Endothelial cell of umbilical vein (primary cell): ENCODE measurements around the gene EIF3D. TPM values are rescaled to one million over a fixed set of nuclear protein-coding genes. Genes with fewer than 3 reads are reported as not detected.

Source experiments
- BruUV-seq: library from RNA; stranded (reverse); fragments of 400-500 nt; replicated peaks from 2 replicates; lab custom pipeline; 2021; lab: Mats Ljungman, UMichigan
- CTCF ChIA-PET: fragments of 300-600, 350-600 bp; sonication (Branson Sonifier 250); formaldehyde crosslinking; loops from one replicate; lab custom pipeline; 2021; ENCODE audit warnings: antibody characterized with exemption, inconsistent platforms; lab: Charles Lee
- POLR2A ChIA-PET: fragments of 300-600, 350-600 bp; sonication (Branson Sonifier 250); formaldehyde crosslinking; loops from one replicate; lab custom pipeline; 2021; ENCODE audit warnings: antibody characterized with exemption, inconsistent platforms; lab: Charles Lee
- DNase-seq: peaks from one replicate; pipeline ENCODE4 v3.0.0-alpha.2; 2011; ENCODE audit warnings: low read depth, low spot score
- FAIRE-seq: peaks from 2 replicates; lab custom pipeline; 2011; peaks lifted over from hg19 to GRCh38; lab: Jason Lieb, UNC
- H2AFZ ChIP-seq: 2 replicates; pipeline ENCODE4 v1.6.0; 2012; ENCODE audit warnings: low read depth, low read length, control low read depth, inconsistent platforms
- H3K27ac ChIP-seq: 2 replicates; pipeline ENCODE4 v1.5.1; 2011; ENCODE audit warnings: low read depth, mild to moderate bottlenecking, control low read depth, low read length, moderate library complexity; ENCODE audit not compliant: insufficient read depth
- H3K27me3 ChIP-seq, 2 experiments: 2 replicates each; pipeline versions ENCODE4 v1.6.0 to v1.6.1; 2011; ENCODE audit warnings: low read length in 2 of 2, mixed read lengths in 1 of 2; ENCODE audit not compliant: control insufficient read depth in 2 of 2, insufficient read depth in 2 of 2
- H3K36me3 ChIP-seq, 2 experiments: 2 replicates in 1 of 2; 3 replicates in 1 of 2; pipeline ENCODE4 v1.5.1; 2011; ENCODE audit warnings: low read length in 2 of 2, mild to moderate bottlenecking in 1 of 2, moderate library complexity in 1 of 2; ENCODE audit not compliant: control insufficient read depth in 2 of 2, insufficient read depth in 2 of 2; ENCODE audit errors: extremely low read depth in 1 of 2
- H3K4me1 ChIP-seq: 3 replicates; pipeline ENCODE4 v1.5.1; 2011; ENCODE audit warnings: mild to moderate bottlenecking, low read length; ENCODE audit not compliant: control insufficient read depth, insufficient read depth; ENCODE audit errors: extremely low read depth
- H3K4me2 ChIP-seq: 2 replicates; pipeline ENCODE4 v1.6.1; 2011; ENCODE audit warnings: low read length, control low read depth, mixed read lengths; ENCODE audit not compliant: insufficient read depth
- H3K4me3 ChIP-seq, 3 experiments: fragments of 200-600 bp in 1 of 3; sonication (generic), shearing (Covaris generic) in 1 of 3; replicated peaks in 1 of 3; 2 replicates each; pipeline ENCODE4 v1.5.1; 2011 to 2016; ENCODE audit warnings: control low read depth in 3 of 3, low read length in 3 of 3, mild to moderate bottlenecking in 2 of 3, inconsistent platforms in 1 of 3, low read depth in 1 of 3, moderate library complexity in 1 of 3; ENCODE audit not compliant: insufficient read depth in 1 of 3
- H3K79me2 ChIP-seq: 2 replicates; pipeline ENCODE4 v1.6.0; 2012; ENCODE audit warnings: low read length, inconsistent platforms; ENCODE audit not compliant: control insufficient read depth, insufficient read depth
- H3K9ac ChIP-seq: replicated peaks from 2 replicates; pipeline ENCODE3; 2011; ENCODE audit warnings: low read length, control low read depth; ENCODE audit not compliant: insufficient read depth; ENCODE audit errors: extremely low read depth
- H3K9me1 ChIP-seq: replicated peaks from 3 replicates; pipeline ENCODE4 v1.6.0; 2011; ENCODE audit warnings: mild to moderate bottlenecking, low read length; ENCODE audit not compliant: control insufficient read depth, insufficient read depth; ENCODE audit errors: extremely low read depth
- H3K9me3 ChIP-seq: replicated peaks from 2 replicates; pipeline ENCODE4 v1.5.1; 2012; ENCODE audit warnings: low read length, inconsistent platforms; ENCODE audit not compliant: control insufficient read depth, insufficient read depth
- H4K20me1 ChIP-seq: replicated peaks from 2 replicates; pipeline ENCODE3; 2011; ENCODE audit warnings: mild to moderate bottlenecking, low read length; ENCODE audit not compliant: control insufficient read depth, insufficient read depth; ENCODE audit errors: extremely low read depth
- EZH2 ChIP-seq: IDR thresholded peaks from 2 replicates; pipeline ENCODE4 v1.6.1; 2012; ENCODE audit warnings: borderline replicate concordance, low read depth, mild to moderate bottlenecking, moderate library complexity, low read length, inconsistent platforms; ENCODE audit not compliant: severe bottlenecking
- FOS ChIP-seq: IDR thresholded peaks from 2 replicates; pipeline ENCODE4 v1.6.1; 2011; ENCODE audit warnings: mild to moderate bottlenecking, low read length, moderate library complexity, borderline replicate concordance; ENCODE audit not compliant: insufficient read depth
- GATA2 ChIP-seq: IDR thresholded peaks from 2 replicates; pipeline ENCODE4 v1.7.0; 2011; ENCODE audit warnings: low read depth, mild to moderate bottlenecking, moderate library complexity, mixed read lengths, low read length; ENCODE audit not compliant: insufficient read length, insufficient read depth
- JUN ChIP-seq: IDR thresholded peaks from 2 replicates; pipeline ENCODE4 v1.6.1; 2011; ENCODE audit warnings: borderline replicate concordance, low read depth; ENCODE audit not compliant: insufficient read length, insufficient read depth
- MYC ChIP-seq: IDR thresholded peaks from one replicate; pipeline ENCODE4 v1.6.1; 2011; ENCODE audit warnings: mild to moderate bottlenecking, low read depth, low read length
- POLR2A ChIP-seq: IDR thresholded peaks from 2 replicates; pipeline ENCODE4 v1.6.1; 2012; ENCODE audit warnings: low read depth, mild to moderate bottlenecking, control low read depth, low read length
- POLR2AphosphoS5 ChIP-seq: IDR thresholded peaks from 2 replicates; pipeline ENCODE4 v1.6.1; 2012; ENCODE audit warnings: low read depth, mild to moderate bottlenecking, control low read depth, low read length, moderate library complexity; ENCODE audit not compliant: insufficient read depth
- dilution Hi-C: fragments of 300-500 bp; cut with MboI; formaldehyde crosslinking; loops from one replicate; pipeline ENCODE4 v1.15.0; 2019; ENCODE audit warnings: low sequenced_read_pairs; ENCODE audit not compliant: extremely low pct_ligation_motif_present
- intact Hi-C: fragments of 100-400 bp; cut with micrococcal nuclease; formaldehyde crosslinking; loops from one replicate; pipeline ENCODE4 v1.10.0; 2022
- polyA plus RNA-seq, 4 experiments: library from polyadenylated mRNA; depleted of rRNA in 3 of 4; stranded (reverse) in 3 of 4; unstranded in 1 of 4; fragments of >200 nt; gene quantifications; 2 replicates each; pipeline versions ENCODE4 v1.2.1 to v1.2.3, GENCODE V29; 2011 to 2012; ENCODE audit warnings: missing spikeins in 1 of 4
- total RNA-seq: library from RNA; stranded (reverse); gene quantifications from 2 replicates; pipeline ENCODE4 v1.2.3, GENCODE V29; 2021
- TF ChIP-seq, protein P1 (sequence below): IDR thresholded peaks from 2 replicates; pipeline ENCODE4 v1.6.1; 2011; ENCODE audit not compliant: insufficient read depth, insufficient read length
- TF ChIP-seq, protein P2 (sequence below), 2 donors: IDR thresholded peaks; 1 replicate in 1 of 2; 2 replicates in 1 of 2; pipeline ENCODE4 v1.5.1; 2011; ENCODE audit warnings: low read length in 2 of 2, mild to moderate bottlenecking in 2 of 2, moderate library complexity in 2 of 2, control low read depth in 1 of 2, inconsistent platforms in 1 of 2, low read depth in 1 of 2; ENCODE audit not compliant: insufficient read depth in 1 of 2; ENCODE audit errors: extremely low read depth in 1 of 2

The EIF3D gene
- total and polyA plus RNA-seq, 2 donors (not counting 3 experiments of a cell fraction or from before 2014, with no cell fraction given) = 201 to 413 TPM

- Histone ChIP-seq H4K20me1 (no peaks in the 10 kb centered on the region), H3K9me3 (no peaks in the 10 kb centered on the region), H2AFZ (no peak overlapping the region), H3K27me3 (no peaks in the 10 kb centered on the region), H3K36me3 (peaks cover 0 to 11% of the 10 kb centered on the region in 2 experiments), H3K4me1 (peaks cover 47% of the 10 kb centered on the region), H3K4me2 (no peak overlapping the region), H3K9me1 (no peaks in the 10 kb centered on the region), H3K27ac (no peak overlapping the region), H3K9ac (no peak overlapping the region), H3K79me2 (peaks cover 5% of the 10 kb centered on the region), H3K4me3 (no peak overlapping the region)
- dilution Hi-C loops (no loop called here), intact Hi-C loops (loop anchor here (5.0 kb wide), 1 partner anchor 102 kb away; no protein-coding TSS in a partner anchor)
- peak; percentile 53 for FAIRE-seq
- TF ChIP-seq MYC (no peak), POLR2A (no peak), POLR2AphosphoS5 (no peak), GATA2 (no peak), FOS (no peak), EZH2 (no peak), JUN (no peak)
- TF ChIP-seq, protein P1, sequence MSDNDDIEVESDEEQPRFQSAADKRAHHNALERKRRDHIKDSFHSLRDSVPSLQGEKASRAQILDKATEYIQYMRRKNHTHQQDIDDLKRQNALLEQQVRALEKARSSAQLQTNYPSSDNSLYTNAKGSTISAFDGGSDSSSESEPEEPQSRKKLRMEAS = no peak
- TF ChIP-seq, protein P2, sequence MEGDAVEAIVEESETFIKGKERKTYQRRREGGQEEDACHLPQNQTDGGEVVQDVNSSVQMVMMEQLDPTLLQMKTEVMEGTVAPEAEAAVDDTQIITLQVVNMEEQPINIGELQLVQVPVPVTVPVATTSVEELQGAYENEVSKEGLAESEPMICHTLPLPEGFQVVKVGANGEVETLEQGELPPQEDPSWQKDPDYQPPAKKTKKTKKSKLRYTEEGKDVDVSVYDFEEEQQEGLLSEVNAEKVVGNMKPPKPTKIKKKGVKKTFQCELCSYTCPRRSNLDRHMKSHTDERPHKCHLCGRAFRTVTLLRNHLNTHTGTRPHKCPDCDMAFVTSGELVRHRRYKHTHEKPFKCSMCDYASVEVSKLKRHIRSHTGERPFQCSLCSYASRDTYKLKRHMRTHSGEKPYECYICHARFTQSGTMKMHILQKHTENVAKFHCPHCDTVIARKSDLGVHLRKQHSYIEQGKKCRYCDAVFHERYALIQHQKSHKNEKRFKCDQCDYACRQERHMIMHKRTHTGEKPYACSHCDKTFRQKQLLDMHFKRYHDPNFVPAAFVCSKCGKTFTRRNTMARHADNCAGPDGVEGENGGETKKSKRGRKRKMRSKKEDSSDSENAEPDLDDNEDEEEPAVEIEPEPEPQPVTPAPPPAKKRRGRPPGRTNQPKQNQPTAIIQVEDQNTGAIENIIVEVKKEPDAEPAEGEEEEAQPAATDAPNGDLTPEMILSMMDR (IDR thresholded peaks at IDR 0.05; ENCODE audit: extremely low read depth in 1 of 2, insufficient read depth in 1 of 2, low read depth in 1 of 2, low read length in 2 of 2) = no peak
- no peak for DNase-seq
- CTCF ChIA-PET = interaction anchor here (0.9 to 5.3 kb wide), 9 partner anchors 81 to 169 kb away, joined by 3 to 68 read pairs (median 28); partner anchors contain the start of gene MYH9
- POLR2A ChIA-PET = interaction anchor here (2.0 kb wide), 1 partner anchor 138 kb away, joined by 4 read pairs; no protein-coding TSS in a partner anchor
- no TSS peak for BruUV-seq
Measured at GRCh38 chr22:36469094-36469710, 59.8 kb downstream of the EIF3D start.
